Metanephros (tissue), 2 donors: Measurements from ENCODE around the gene C4orf50. TPM values are rescaled to one million over a fixed set of nuclear protein-coding genes. Genes with fewer than 3 reads are reported as not detected.

ENCODE experiments used
- small RNA-seq: library from RNA; depleted of rRNA; stranded (forward); fragments of <200 nt; gene quantifications from one replicate; pipeline ENCODE3, GENCODE V24; 2014; ENCODE audit warnings: low replicate concordance
- total RNA-seq: library from RNA; depleted of rRNA; stranded (reverse); fragments of >200 nt; gene quantifications from one replicate; pipeline ENCODE4 v1.2.3, GENCODE V29; 2014

Gene C4orf50
- total RNA-seq = 0.06 TPM

DNA sequence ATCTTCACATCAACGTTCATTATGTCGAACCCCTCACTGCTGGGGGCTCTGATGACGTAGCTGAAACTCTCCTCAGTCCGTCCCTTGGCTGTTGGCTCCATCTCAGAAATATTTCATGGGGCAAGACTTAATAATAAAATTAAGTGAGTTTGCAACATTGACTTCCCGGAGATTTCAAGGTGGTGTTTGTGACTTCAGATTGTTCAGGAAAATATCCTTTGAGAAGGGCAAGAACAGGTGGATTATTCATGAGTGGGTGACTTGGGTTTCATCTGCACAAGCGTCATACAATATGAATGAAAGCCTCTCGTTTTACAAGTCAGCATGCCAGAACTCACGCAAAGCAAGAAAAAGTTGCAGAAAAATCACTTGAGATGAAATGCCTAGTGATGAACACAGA, at the start of gene C4orf50:
Gene C4orf50, minus strand, starts transcription at position 101 of the 400 bp plus-strand sequence.

DNA sequence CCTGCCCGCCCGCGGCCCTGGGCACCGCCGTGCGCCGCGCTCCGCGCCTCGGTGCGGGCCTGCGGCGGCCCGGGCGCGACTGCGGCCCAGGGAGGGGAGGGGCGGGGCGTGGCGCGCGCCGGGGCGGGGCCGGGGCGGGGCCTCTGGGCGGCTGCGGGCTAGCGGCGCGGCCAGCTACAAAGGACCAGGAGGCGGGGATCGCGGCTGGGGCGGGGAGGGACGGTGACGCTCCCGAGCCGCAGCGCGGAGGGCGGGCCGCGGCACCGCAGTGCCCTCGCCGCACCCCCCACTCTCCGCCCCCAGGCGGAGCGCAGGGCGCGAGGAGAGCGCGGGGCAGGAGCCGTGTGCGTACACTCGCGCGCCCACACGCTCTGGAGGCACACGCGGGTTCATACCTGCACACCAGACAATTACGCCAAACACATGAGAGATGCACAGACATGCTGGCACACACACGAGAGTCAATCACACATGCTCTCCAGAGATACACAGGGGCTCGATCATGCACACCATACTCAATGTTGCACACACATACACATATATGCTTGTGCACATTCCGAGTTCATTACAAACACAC, 125.1 kb downstream of the C4orf50 start, which contains the start of gene CRMP1:
Gene CRMP1, minus strand, starts transcription at position 83 of the 577 bp plus-strand sequence. CDS start 117 bp downstream, outside the sequence.

Small RNA genes within 50 kb of the gene (small RNA-seq; reads per million reads assigned to genes)
- not detected for gene MIR378D1

Other genes starting within 250 kb of the C4orf50 start
- gene CRMP1, start 125.3 kb downstream of the C4orf50 start, total RNA-seq = 17.0 TPM
- 0.70 TPM for gene JAKMIP1, start 182.1 kb upstream of the C4orf50 start, total RNA-seq